ENCODE data around the gene FH. TPM values are rescaled to one million over a fixed set of nuclear protein-coding genes. Genes with fewer than 3 reads are reported as not detected.
A peak's percentile ranks its signal among the peaks of the same experiment; 100 is the strongest.

FH gene
- total RNA-seq, 1 experiment from 2014 or later = 172 TPM

DNA sequence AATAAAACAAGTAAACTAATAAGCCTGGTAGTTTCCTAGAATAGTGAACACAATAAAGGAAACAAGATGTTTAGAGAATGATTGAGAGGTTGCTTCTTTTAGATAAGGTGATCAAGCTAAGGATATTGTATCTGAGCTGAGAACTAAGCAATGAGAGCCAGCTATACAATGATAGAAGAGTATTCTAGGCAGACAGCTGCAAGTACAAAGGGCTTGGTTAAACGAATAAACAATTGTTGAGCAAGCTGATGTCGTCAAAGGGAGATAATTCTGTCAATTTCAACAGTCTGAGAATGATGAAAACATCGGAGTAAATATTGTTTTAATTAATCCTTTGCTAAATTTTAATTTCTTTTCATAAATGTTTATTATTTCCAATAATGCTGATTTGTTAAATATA is 5.5 kb upstream of the FH start:
- DNase-seq (ENCODE audit: extremely low read depth, low read depth) = no peak

- DNase-seq (ENCODE audit: extremely low read depth, low read depth) = no peak
Observed at GRCh38 chr1:241521718-241522117, 2.2 kb upstream of the FH start.

GRCh38 chr1:241520080-241520465 is 518 bp upstream of the FH start:
- no peak for DNase-seq (ENCODE audit: extremely low read depth, low read depth)

DNA sequence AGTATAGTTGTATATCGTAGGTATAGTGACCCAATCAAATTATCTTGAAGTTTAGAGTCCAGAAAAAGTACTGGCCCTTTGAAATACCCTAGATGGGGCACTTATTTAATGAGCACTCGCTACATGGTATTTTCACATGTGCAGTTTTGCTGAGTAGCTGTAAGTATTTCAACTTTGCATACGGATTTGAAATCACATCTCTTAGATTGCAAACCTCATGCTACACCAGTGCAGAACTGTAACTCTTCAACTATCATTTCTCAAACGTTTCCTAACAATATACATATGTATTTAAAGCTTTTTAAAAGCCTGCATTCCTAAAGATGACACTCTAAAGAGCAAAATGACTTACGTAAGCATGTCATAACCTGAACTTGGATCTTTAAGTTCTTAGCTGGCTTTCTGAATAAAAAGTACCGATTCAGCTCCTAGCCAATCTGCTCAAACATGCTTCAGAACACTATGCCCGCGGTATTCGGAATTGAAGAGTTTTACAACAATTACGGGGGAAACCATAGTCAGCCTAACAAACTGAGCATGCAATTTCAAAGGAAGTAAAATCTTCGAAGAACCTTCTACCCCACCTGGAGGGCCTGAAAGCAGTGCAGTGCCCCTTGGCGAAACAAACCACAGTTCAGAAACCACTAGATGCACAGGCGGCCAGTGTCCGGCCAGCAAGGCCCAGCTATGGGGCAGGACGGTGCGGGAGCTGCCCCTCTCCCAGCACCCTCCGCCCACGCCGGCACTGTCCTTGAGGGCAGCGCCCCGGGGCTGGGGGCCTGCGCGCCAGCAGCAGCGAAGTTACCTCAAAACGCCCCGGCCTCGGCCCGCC is 863 bp downstream of the FH start:
- no peak for DNase-seq (ENCODE audit: extremely low read depth, low read depth)

DNA sequence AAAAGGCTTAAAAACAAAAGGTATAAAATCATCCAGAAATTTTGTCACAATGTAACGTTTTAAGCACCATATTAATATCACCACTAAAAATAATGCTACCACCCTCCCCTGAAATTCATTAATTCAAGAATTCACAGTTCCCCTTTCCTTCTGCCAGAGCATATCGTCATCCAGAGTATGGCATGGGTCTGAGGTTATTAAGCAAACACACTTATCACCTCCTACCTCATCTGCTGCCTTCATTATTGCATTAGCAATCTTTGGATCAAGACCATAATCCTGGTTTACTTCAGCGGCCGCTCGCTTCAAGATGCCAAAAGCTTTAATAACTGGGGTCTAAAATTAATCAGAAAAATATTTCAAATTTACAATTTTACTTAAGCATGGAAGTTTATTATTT is 6.2 kb downstream of the FH start:
- no peak for DNase-seq (ENCODE audit: extremely low read depth, low read depth)

GRCh38 chr1:241507189-241507863 is 12.2 kb downstream of the FH start:
- DNase-seq (ENCODE audit: extremely low read depth, low read depth) = no peak

DNA sequence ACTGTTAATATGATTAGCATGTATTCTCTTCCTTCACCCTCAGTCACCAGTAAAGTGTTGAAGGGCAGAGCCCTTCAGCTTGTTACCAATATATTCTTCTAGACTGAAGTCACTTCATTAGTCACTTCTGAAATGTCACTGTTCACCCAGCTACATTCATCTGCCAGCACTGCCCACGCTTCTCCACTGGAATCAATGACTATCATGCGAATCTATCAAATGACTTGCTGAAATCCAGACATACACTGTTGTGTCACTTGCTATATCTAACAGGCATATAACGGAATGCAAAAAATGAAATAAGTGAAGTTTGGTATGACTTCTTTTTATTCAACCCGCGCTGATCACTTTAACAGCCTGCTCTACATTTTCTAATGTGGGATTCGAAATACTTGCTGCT is 16.1 kb downstream of the FH start:
- DNase-seq (ENCODE audit: extremely low read depth, low read depth) = no peak

- DNase-seq (ENCODE audit: extremely low read depth, low read depth) = peak; percentile 55
Observed at GRCh38 chr1:241499910-241500309, 19.6 kb downstream of the FH start.

- DNase-seq (ENCODE audit: extremely low read depth, low read depth) = no peak
Observed at GRCh38 chr1:241495741-241496140, 23.8 kb downstream of the FH start.

- DNase-seq (ENCODE audit: extremely low read depth, low read depth) = no peak
Observed at GRCh38 chr1:241488739-241489138, 30.8 kb downstream of the FH start.

GRCh38 chr1:241485554-241485992 is 34.0 kb downstream of the FH start:
- peak; percentile 35 for DNase-seq (ENCODE audit: extremely low read depth, low read depth)

GRCh38 chr1:241485145-241485544 is 34.4 kb downstream of the FH start:
- no peak for DNase-seq (ENCODE audit: extremely low read depth, low read depth)

- DNase-seq (ENCODE audit: extremely low read depth, low read depth) = peak; percentile 56
Observed at GRCh38 chr1:241482761-241483250, 36.7 kb downstream of the FH start.

DNA sequence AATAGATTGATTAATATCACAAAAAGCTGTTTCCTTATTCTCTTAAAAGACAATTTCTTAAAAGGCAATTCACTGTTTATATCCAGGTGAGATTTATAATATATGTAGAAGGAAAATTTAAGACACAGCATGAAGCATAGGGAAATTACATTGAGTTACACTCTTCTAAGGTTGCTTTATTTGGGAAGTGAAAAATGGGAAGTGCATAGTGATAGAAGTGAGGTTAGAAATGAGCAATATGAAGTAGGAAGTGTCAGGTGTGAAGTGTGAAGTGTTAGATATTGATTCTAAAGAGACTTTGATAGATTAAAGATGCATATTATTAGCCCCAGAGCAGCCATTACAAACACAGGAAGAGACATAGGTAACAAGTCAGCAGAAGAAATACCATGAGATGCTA is 40.3 kb downstream of the FH start:
- no peak for DNase-seq (ENCODE audit: extremely low read depth, low read depth)

- no peak for DNase-seq (ENCODE audit: extremely low read depth, low read depth)
Observed at GRCh38 chr1:241475671-241476070, 43.9 kb downstream of the FH start.

GRCh38 chr1:241473026-241473425 is 46.5 kb downstream of the FH start:
- DNase-seq (ENCODE audit: extremely low read depth, low read depth) = no peak

- no peak for DNase-seq (ENCODE audit: extremely low read depth, low read depth)
Observed at GRCh38 chr1:241470908-241471590, 48.5 kb downstream of the FH start.

- no peak for DNase-seq (ENCODE audit: extremely low read depth, low read depth)
Observed at GRCh38 chr1:241470361-241470760, 49.2 kb downstream of the FH start.

DNA sequence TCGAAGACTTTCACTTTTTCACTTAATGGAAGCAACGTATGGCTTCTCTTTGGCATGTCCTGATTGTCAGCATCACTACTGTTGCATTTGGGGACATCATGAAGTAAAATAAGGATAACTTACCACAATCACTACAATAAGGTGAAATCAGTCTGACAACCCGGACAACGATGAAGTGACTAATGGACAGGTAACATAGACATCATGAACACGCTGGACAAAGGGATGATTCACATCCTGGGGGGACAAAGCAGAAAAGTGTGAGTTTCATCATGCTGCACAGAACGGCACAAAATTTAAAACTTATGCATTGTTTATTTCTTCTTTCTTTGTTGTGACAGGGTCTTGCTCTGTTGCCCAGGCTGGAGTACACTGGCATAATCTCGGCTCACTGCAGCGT is 53.9 kb downstream of the FH start:
- no peak for DNase-seq (ENCODE audit: extremely low read depth, low read depth)

DNA sequence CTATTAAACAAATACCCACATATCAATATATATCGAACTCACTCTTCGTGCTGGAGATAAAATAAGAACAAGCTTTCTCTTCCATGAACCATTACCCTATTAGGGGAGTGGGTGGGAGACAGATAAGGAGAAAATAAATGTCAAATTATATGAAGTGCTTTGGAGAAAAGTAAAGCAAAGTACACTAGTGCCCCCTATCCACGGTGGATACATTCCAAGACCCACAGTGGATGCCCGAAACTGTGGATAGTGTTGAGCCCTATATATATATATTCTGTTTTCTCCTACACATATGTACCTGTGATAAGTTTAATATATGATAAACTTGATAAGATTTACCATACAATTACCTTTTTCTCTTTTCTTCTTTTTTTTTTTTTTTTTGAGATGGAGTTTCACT is 54.6 kb downstream of the FH start:
- no peak for DNase-seq (ENCODE audit: extremely low read depth, low read depth)

DNA sequence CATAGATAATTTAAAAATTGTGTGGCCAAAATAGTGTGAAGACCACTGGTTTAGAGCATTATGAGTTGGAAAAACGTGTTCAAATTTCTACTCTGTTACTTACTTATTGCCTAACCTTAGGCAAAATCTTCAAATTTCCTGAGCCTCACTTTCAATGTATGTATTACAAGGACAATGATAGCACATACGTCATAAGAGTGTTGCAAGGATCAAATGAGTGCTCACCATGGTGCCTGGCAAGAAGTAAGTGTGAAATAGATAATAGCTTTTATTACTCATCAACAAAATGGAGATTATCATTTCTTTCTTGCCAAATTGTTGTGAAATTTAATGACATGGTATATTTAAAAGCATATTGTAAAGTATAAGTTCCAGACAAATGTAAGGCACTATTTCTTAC is 57.2 kb downstream of the FH start:
- peak; percentile 40 for DNase-seq (ENCODE audit: extremely low read depth, low read depth)

Data from NCI-H460 (cell line).